ENCODE measurements around the gene TXNL1. TPM values are rescaled to one million over a fixed set of nuclear protein-coding genes. Genes with fewer than 3 reads are reported as not detected.
A peak's percentile ranks its signal among the peaks of the same experiment; 100 is the strongest.

The TXNL1 gene
- total and polyA plus RNA-seq, 3 donors from 2014 or later = 60.7 to 107 (median 62.6) TPM

- no peak for DNase-seq
- Histone ChIP-seq H3K4me1 (peaks cover 6% of the 10 kb centered on the region), H3K9me3 (no peaks in the 10 kb centered on the region), H3K4me3 (no peak overlapping the region), H3K27ac (no peak overlapping the region), H3K36me3 (ENCODE audit: low read depth, missing control alignments) (no peaks in the 10 kb centered on the region), H3K27me3 (no peaks in the 10 kb centered on the region)
- intact Hi-C loops (cut with DNase I; ENCODE audit: low total_unique reads) = no loop called here
- TF ChIP-seq CTCF (IDR thresholded peaks at IDR 0.05) = no peak
- TF ChIP-seq POLR2A (IDR thresholded peaks at IDR 0.05) = no peak
- 83 to 86% methylated on average over 3 of the region's 3 CpGs for WGBS, 2 donors
Measured at GRCh38 chr18:56647951-56648893, 9.8 kb upstream of the TXNL1 start.

- H3K9me3 ChIP-seq = no peaks in the 10 kb centered on the region
- H3K4me1 ChIP-seq = peaks cover 5% of the 10 kb centered on the region
- no peak for TF ChIP-seq CTCF (IDR thresholded peaks at IDR 0.05)
- no peak for TF ChIP-seq POLR2A (IDR thresholded peaks at IDR 0.05)
- no peak overlapping the region for H3K4me3 ChIP-seq
- intact Hi-C loops (cut with DNase I; ENCODE audit: low total_unique reads) = no loop called here
- DNase-seq = no peak
- no peak overlapping the region for H3K27ac ChIP-seq
- H3K27me3 ChIP-seq = no peaks in the 10 kb centered on the region
- no peaks in the 10 kb centered on the region for H3K36me3 ChIP-seq (ENCODE audit: low read depth, missing control alignments)
Measured at GRCh38 chr18:56647071-56647470, 8.7 kb upstream of the TXNL1 start.

GRCh38 chr18:56645415-56646016 is 7.1 kb upstream of the TXNL1 start:
- H3K4me3 ChIP-seq = no peak overlapping the region
- H3K9me3 ChIP-seq = no peaks in the 10 kb centered on the region
- no peaks in the 10 kb centered on the region for H3K36me3 ChIP-seq (ENCODE audit: low read depth, missing control alignments)
- no peak for TF ChIP-seq POLR2A (IDR thresholded peaks at IDR 0.05)
- peak in 1 of 3 experiments; percentile 48 for TF ChIP-seq CTCF (IDR thresholded peaks at IDR 0.05)
- intact Hi-C loops (cut with DNase I; ENCODE audit: low total_unique reads) = no loop called here
- no peaks in the 10 kb centered on the region for H3K27me3 ChIP-seq
- DNase-seq = no peak
- no peak overlapping the region for H3K27ac ChIP-seq
- 78 to 81% methylated on average over 5 of the region's 5 CpGs for WGBS, 2 donors
- peaks cover 4% of the 10 kb centered on the region for H3K4me1 ChIP-seq

GRCh38 chr18:56643381-56643780 is 5.0 kb upstream of the TXNL1 start:
- WGBS, 2 donors = 70 to 81% methylated on average over 3 of the region's 3 CpGs
- H3K4me1 ChIP-seq = peaks cover 10% of the 10 kb centered on the region
- H3K9me3 ChIP-seq = no peaks in the 10 kb centered on the region
- no peak for DNase-seq
- intact Hi-C loops (cut with DNase I; ENCODE audit: low total_unique reads) = no loop called here
- no peak overlapping the region for H3K27ac ChIP-seq
- TF ChIP-seq CTCF (IDR thresholded peaks at IDR 0.05) = no peak
- no peak for TF ChIP-seq POLR2A (IDR thresholded peaks at IDR 0.05)
- no peaks in the 10 kb centered on the region for H3K27me3 ChIP-seq
- H3K4me3 ChIP-seq = no peak overlapping the region
- H3K36me3 ChIP-seq (ENCODE audit: low read depth, missing control alignments) = no peaks in the 10 kb centered on the region
